Measurements from ENCODE around the gene TPM1. TPM values are rescaled to one million over a fixed set of nuclear protein-coding genes. Genes with fewer than 3 reads are reported as not detected.
A peak's percentile ranks its signal among the peaks of the same experiment; 100 is the strongest.

TPM1 gene
- total RNA-seq, 2 donors from 2014 or later, result 10.4 to 32.4 TPM

- Mint-ChIP-seq H3K27ac (peak overlapping the region; percentile 57), H3K4me3 (peak overlapping the region; percentile 93), H3K27me3 (peaks cover 41% of the 10 kb centered on the region), H3K4me1 (peaks cover 24% of the 10 kb centered on the region), H3K36me3 (ENCODE audit: low read depth) (peaks cover 2% of the 10 kb centered on the region)
- ATAC-seq (peak; percentile 84), DNase-seq (peak; percentile 76 to 80 (median 79))
- H3K9me3 ChIP-seq (ENCODE audit: control insufficient read depth, low read length, poor library complexity, severe bottlenecking), result no peaks in the 10 kb centered on the region
Observed at GRCh38 chr15:63048115-63048775, 5.7 kb downstream of the TPM1 start.

- H3K36me3 Mint-ChIP-seq (ENCODE audit: low read depth), result peaks cover 2% of the 10 kb centered on the region
- peaks cover 18% of the 10 kb centered on the region for H3K4me1 Mint-ChIP-seq
- H3K9me3 ChIP-seq (ENCODE audit: control insufficient read depth, low read length, poor library complexity, severe bottlenecking), result no peaks in the 10 kb centered on the region
- H3K27ac Mint-ChIP-seq, result peak overlapping the region; percentile 57
- peak; percentile 60 for ATAC-seq
- DNase-seq, result no peak
- peak overlapping the region; percentile 93 for H3K4me3 Mint-ChIP-seq
- peaks cover 37% of the 10 kb centered on the region for H3K27me3 Mint-ChIP-seq
Observed at GRCh38 chr15:63048776-63049665, 6.5 kb downstream of the TPM1 start.

GRCh38 chr15:63049783-63050371 lies 7.3 kb downstream of the TPM1 start:
- no peaks in the 10 kb centered on the region for H3K9me3 ChIP-seq (ENCODE audit: control insufficient read depth, low read length, poor library complexity, severe bottlenecking)
- DNase-seq, result no peak
- H3K36me3 Mint-ChIP-seq (ENCODE audit: low read depth), result no peaks in the 10 kb centered on the region
- peak overlapping the region; percentile 57 for H3K27ac Mint-ChIP-seq
- peaks cover 28% of the 10 kb centered on the region for H3K27me3 Mint-ChIP-seq
- peaks cover 17% of the 10 kb centered on the region for H3K4me1 Mint-ChIP-seq
- H3K4me3 Mint-ChIP-seq, result peak overlapping the region; percentile 93
- no peak for ATAC-seq

GRCh38 chr15:63050731-63051155 lies 8.2 kb downstream of the TPM1 start:
- DNase-seq (no peak), ATAC-seq (no peak)
- Mint-ChIP-seq H3K4me1 (peaks cover 20% of the 10 kb centered on the region), H3K27ac (no peak overlapping the region), H3K36me3 (ENCODE audit: low read depth) (no peaks in the 10 kb centered on the region), H3K4me3 (no peak overlapping the region), H3K27me3 (peaks cover 19% of the 10 kb centered on the region)
- H3K9me3 ChIP-seq (ENCODE audit: control insufficient read depth, low read length, poor library complexity, severe bottlenecking), result no peaks in the 10 kb centered on the region

- H3K9me3 ChIP-seq (ENCODE audit: control insufficient read depth, low read length, poor library complexity, severe bottlenecking), result no peaks in the 10 kb centered on the region
- H3K27ac Mint-ChIP-seq, result no peak overlapping the region
- DNase-seq (no peak), ATAC-seq (no peak)
- H3K36me3 Mint-ChIP-seq (ENCODE audit: low read depth), result no peaks in the 10 kb centered on the region
- H3K4me3 Mint-ChIP-seq, result no peak overlapping the region
- peaks cover 13% of the 10 kb centered on the region for H3K27me3 Mint-ChIP-seq
- peaks cover 20% of the 10 kb centered on the region for H3K4me1 Mint-ChIP-seq
Observed at GRCh38 chr15:63051156-63052066, 8.9 kb downstream of the TPM1 start.

GRCh38 chr15:63052077-63052841 lies 9.7 kb downstream of the TPM1 start:
- H3K4me3 Mint-ChIP-seq, result peak overlapping the region; percentile 41
- H3K27ac Mint-ChIP-seq, result no peak overlapping the region
- H3K36me3 Mint-ChIP-seq (ENCODE audit: low read depth), result no peaks in the 10 kb centered on the region
- DNase-seq (no peak), ATAC-seq (no peak)
- H3K9me3 ChIP-seq (ENCODE audit: control insufficient read depth, low read length, poor library complexity, severe bottlenecking), result no peaks in the 10 kb centered on the region
- peaks cover 4% of the 10 kb centered on the region for H3K27me3 Mint-ChIP-seq
- peaks cover 20% of the 10 kb centered on the region for H3K4me1 Mint-ChIP-seq

- Mint-ChIP-seq H3K4me3 (no peak overlapping the region), H3K27ac (no peak overlapping the region), H3K4me1 (peaks cover 15% of the 10 kb centered on the region), H3K27me3 (no peaks in the 10 kb centered on the region), H3K36me3 (ENCODE audit: low read depth) (no peaks in the 10 kb centered on the region)
- ATAC-seq (no peak), DNase-seq (no peak)
- H3K9me3 ChIP-seq (ENCODE audit: control insufficient read depth, low read length, poor library complexity, severe bottlenecking), result no peaks in the 10 kb centered on the region
Observed at GRCh38 chr15:63052961-63053698, 10.6 kb downstream of the TPM1 start.

- no peaks in the 10 kb centered on the region for H3K27me3 Mint-ChIP-seq
- peaks cover under 1% of the 10 kb centered on the region for H3K36me3 Mint-ChIP-seq (ENCODE audit: low read depth)
- H3K9me3 ChIP-seq (ENCODE audit: control insufficient read depth, low read length, poor library complexity, severe bottlenecking), result no peaks in the 10 kb centered on the region
- H3K4me1 Mint-ChIP-seq, result peaks cover 9% of the 10 kb centered on the region
- H3K27ac Mint-ChIP-seq, result peak overlapping the region; percentile 27
- DNase-seq (no peak), ATAC-seq (no peak)
- no peak overlapping the region for H3K4me3 Mint-ChIP-seq
Observed at GRCh38 chr15:63054281-63054683, 11.7 kb downstream of the TPM1 start.

GRCh38 chr15:63054985-63055384 lies 12.4 kb downstream of the TPM1 start:
- peaks cover 3% of the 10 kb centered on the region for H3K36me3 Mint-ChIP-seq (ENCODE audit: low read depth)
- no peak overlapping the region for H3K27ac Mint-ChIP-seq
- no peak for ATAC-seq
- no peaks in the 10 kb centered on the region for H3K9me3 ChIP-seq (ENCODE audit: control insufficient read depth, low read length, poor library complexity, severe bottlenecking)
- H3K4me1 Mint-ChIP-seq, result peaks cover 6% of the 10 kb centered on the region
- no peaks in the 10 kb centered on the region for H3K27me3 Mint-ChIP-seq
- no peak overlapping the region for H3K4me3 Mint-ChIP-seq
- no peak for DNase-seq

GRCh38 chr15:63056829-63057228 lies 14.3 kb downstream of the TPM1 start:
- H3K36me3 Mint-ChIP-seq (ENCODE audit: low read depth), result peaks cover 3% of the 10 kb centered on the region

GRCh38 chr15:63057468-63058345 lies 15.2 kb downstream of the TPM1 start:
- ATAC-seq (no peak), DNase-seq (no peak)
- H3K36me3 Mint-ChIP-seq (ENCODE audit: low read depth), result peaks cover 4% of the 10 kb centered on the region
- H3K27ac Mint-ChIP-seq, result peak overlapping the region; percentile 32
- peaks cover 3% of the 10 kb centered on the region for H3K4me1 Mint-ChIP-seq
- no peaks in the 10 kb centered on the region for H3K9me3 ChIP-seq (ENCODE audit: control insufficient read depth, low read length, poor library complexity, severe bottlenecking)
- no peak overlapping the region for H3K4me3 Mint-ChIP-seq
- H3K27me3 Mint-ChIP-seq, result no peaks in the 10 kb centered on the region

More at GRCh38 chr15:63056829-63057228, 14.3 kb downstream of the TPM1 start:
- no peaks in the 10 kb centered on the region for H3K9me3 ChIP-seq (ENCODE audit: control insufficient read depth, low read length, poor library complexity, severe bottlenecking)
- DNase-seq (no peak), ATAC-seq (no peak)
- Mint-ChIP-seq H3K27ac (peak overlapping the region; percentile 37), H3K27me3 (no peaks in the 10 kb centered on the region), H3K4me3 (no peak overlapping the region), H3K4me1 (peaks cover 3% of the 10 kb centered on the region)

All from T-helper 17 cell (primary cell).